ENCODE measurements around the gene CAMTA1. TPM values are rescaled to one million over a fixed set of nuclear protein-coding genes. Genes with fewer than 3 reads are reported as not detected.

The CAMTA1 gene
- polyA plus RNA-seq, 1 donor from 2014 or later, result 79.0 TPM

- peaks cover 0 to 2% (median 0%) of the 10 kb centered on the region in 3 donors for H3K4me1 Mint-ChIP-seq
- peaks cover 9% of the 10 kb centered on the region for H3K27me3 Mint-ChIP-seq
- peaks cover 0 to 3% (median 0%) of the 10 kb centered on the region in 3 donors for H3K9me3 Mint-ChIP-seq
- no peak overlapping the region for H3K27ac Mint-ChIP-seq
- no peaks in the 10 kb centered on the region for H3K36me3 Mint-ChIP-seq
- H3K4me3 Mint-ChIP-seq, result no peak overlapping the region
These were observed 217.5 kb downstream of the CAMTA1 start for GRCh38 chr1:7002728-7003127.

- no peaks in the 10 kb centered on the region for H3K4me1 Mint-ChIP-seq
- H3K9me3 Mint-ChIP-seq, result peaks cover 0 to 1% (median 0%) of the 10 kb centered on the region in 3 donors
- no peak overlapping the region for H3K27ac Mint-ChIP-seq
- H3K4me3 Mint-ChIP-seq, result no peak overlapping the region
- no peaks in the 10 kb centered on the region for H3K36me3 Mint-ChIP-seq
- H3K27me3 Mint-ChIP-seq, result peaks cover 9% of the 10 kb centered on the region
These were observed 218.4 kb downstream of the CAMTA1 start for GRCh38 chr1:7003676-7004075.

GRCh38 chr1:7004181-7004580 is 218.9 kb downstream of the CAMTA1 start:
- no peaks in the 10 kb centered on the region for H3K4me1 Mint-ChIP-seq
- no peak overlapping the region for H3K27ac Mint-ChIP-seq
- H3K27me3 Mint-ChIP-seq, result peaks cover 9% of the 10 kb centered on the region
- H3K9me3 Mint-ChIP-seq, result peaks cover 0 to 1% (median 0%) of the 10 kb centered on the region in 3 donors
- H3K4me3 Mint-ChIP-seq, result no peak overlapping the region
- H3K36me3 Mint-ChIP-seq, result no peaks in the 10 kb centered on the region

- Mint-ChIP-seq H3K36me3 (no peaks in the 10 kb centered on the region), H3K27me3 (peaks cover 5% of the 10 kb centered on the region), H3K27ac (no peak overlapping the region), H3K4me1 (no peaks in the 10 kb centered on the region), H3K9me3 (peaks cover 0 to 1% (median 0%) of the 10 kb centered on the region in 3 donors), H3K4me3 (no peak overlapping the region)
These were observed 220.5 kb downstream of the CAMTA1 start for GRCh38 chr1:7005762-7006161.

- H3K36me3 Mint-ChIP-seq, result no peaks in the 10 kb centered on the region
- H3K27ac Mint-ChIP-seq, result no peak overlapping the region
- peaks cover 0 to 1% (median 0%) of the 10 kb centered on the region in 3 donors for H3K9me3 Mint-ChIP-seq
- peaks cover 6% of the 10 kb centered on the region for H3K27me3 Mint-ChIP-seq
- peak overlapping the region in 1 of 4 donors; percentile 30 for H3K4me3 Mint-ChIP-seq
- no peaks in the 10 kb centered on the region for H3K4me1 Mint-ChIP-seq
These were observed 222.0 kb downstream of the CAMTA1 start for GRCh38 chr1:7006996-7007871.

GRCh38 chr1:7007902-7008301 is 222.6 kb downstream of the CAMTA1 start:
- H3K36me3 Mint-ChIP-seq, result no peaks in the 10 kb centered on the region
- peaks cover 9% of the 10 kb centered on the region for H3K27me3 Mint-ChIP-seq
- peaks cover 0 to 1% (median 0%) of the 10 kb centered on the region in 3 donors for H3K9me3 Mint-ChIP-seq
- H3K4me3 Mint-ChIP-seq, result no peak overlapping the region
- no peaks in the 10 kb centered on the region for H3K4me1 Mint-ChIP-seq
- peak overlapping the region in 1 of 3 donors; percentile 2 for H3K27ac Mint-ChIP-seq

GRCh38 chr1:7008331-7008730 is 223.1 kb downstream of the CAMTA1 start:
- Mint-ChIP-seq H3K27me3 (peaks cover 9% of the 10 kb centered on the region), H3K4me1 (no peaks in the 10 kb centered on the region)

GRCh38 chr1:7008975-7009740 is 223.9 kb downstream of the CAMTA1 start:
- Mint-ChIP-seq H3K27me3 (peaks cover 13% of the 10 kb centered on the region), H3K36me3 (no peaks in the 10 kb centered on the region), H3K4me1 (no peaks in the 10 kb centered on the region), H3K9me3 (no peaks in the 10 kb centered on the region), H3K27ac (no peak overlapping the region), H3K4me3 (no peak overlapping the region)

More at GRCh38 chr1:7008331-7008730, 223.1 kb downstream of the CAMTA1 start:
- Mint-ChIP-seq H3K36me3 (no peaks in the 10 kb centered on the region), H3K27ac (peak overlapping the region in 1 of 3 donors; percentile 2), H3K4me3 (no peak overlapping the region), H3K9me3 (no peaks in the 10 kb centered on the region)

GRCh38 chr1:7009741-7010525 is 224.7 kb downstream of the CAMTA1 start:
- H3K27me3 Mint-ChIP-seq, result peaks cover 11% of the 10 kb centered on the region
- no peaks in the 10 kb centered on the region for H3K36me3 Mint-ChIP-seq
- no peaks in the 10 kb centered on the region for H3K4me1 Mint-ChIP-seq
- H3K9me3 Mint-ChIP-seq, result no peaks in the 10 kb centered on the region
- H3K4me3 Mint-ChIP-seq, result no peak overlapping the region
- H3K27ac Mint-ChIP-seq, result no peak overlapping the region

- Mint-ChIP-seq H3K4me3 (no peak overlapping the region), H3K4me1 (no peaks in the 10 kb centered on the region), H3K27me3 (peaks cover 11% of the 10 kb centered on the region), H3K27ac (no peak overlapping the region), H3K36me3 (no peaks in the 10 kb centered on the region), H3K9me3 (no peaks in the 10 kb centered on the region)
These were observed 225.4 kb downstream of the CAMTA1 start for GRCh38 chr1:7010534-7011200.

GRCh38 chr1:7011826-7012225 is 226.6 kb downstream of the CAMTA1 start:
- Mint-ChIP-seq H3K4me3 (no peak overlapping the region), H3K36me3 (no peaks in the 10 kb centered on the region), H3K27ac (peak overlapping the region in 1 of 3 donors; percentile 51), H3K27me3 (peaks cover 8% of the 10 kb centered on the region), H3K9me3 (no peaks in the 10 kb centered on the region), H3K4me1 (no peaks in the 10 kb centered on the region)

- no peaks in the 10 kb centered on the region for H3K36me3 Mint-ChIP-seq
- no peaks in the 10 kb centered on the region for H3K4me1 Mint-ChIP-seq
- peak overlapping the region in 1 of 3 donors; percentile 40 for H3K27ac Mint-ChIP-seq
- no peaks in the 10 kb centered on the region for H3K9me3 Mint-ChIP-seq
- no peak overlapping the region for H3K4me3 Mint-ChIP-seq
- H3K27me3 Mint-ChIP-seq, result peaks cover 8% of the 10 kb centered on the region
These were observed 227.2 kb downstream of the CAMTA1 start for GRCh38 chr1:7012461-7012924.

GRCh38 chr1:7013833-7014639 is 228.8 kb downstream of the CAMTA1 start:
- Mint-ChIP-seq H3K4me3 (no peak overlapping the region), H3K27me3 (peaks cover 11% of the 10 kb centered on the region), H3K36me3 (no peaks in the 10 kb centered on the region), H3K27ac (no peak overlapping the region), H3K4me1 (no peaks in the 10 kb centered on the region), H3K9me3 (no peaks in the 10 kb centered on the region)

- H3K4me1 Mint-ChIP-seq, result no peaks in the 10 kb centered on the region
- H3K36me3 Mint-ChIP-seq, result no peaks in the 10 kb centered on the region
- H3K4me3 Mint-ChIP-seq, result no peak overlapping the region
- peaks cover 16% of the 10 kb centered on the region for H3K27me3 Mint-ChIP-seq
- no peak overlapping the region for H3K27ac Mint-ChIP-seq
- H3K9me3 Mint-ChIP-seq, result no peaks in the 10 kb centered on the region
These were observed 229.3 kb downstream of the CAMTA1 start for GRCh38 chr1:7014640-7014930.
